ENCODE measurements around the gene DOCK11. TPM values are rescaled to one million over a fixed set of nuclear protein-coding genes. Genes with fewer than 3 reads are reported as not detected.

The DOCK11 gene
- total and polyA plus RNA-seq, 2 donors (not counting 1 experiment from before 2014, with no cell fraction given): 31.0 to 83.5 TPM

DNA sequence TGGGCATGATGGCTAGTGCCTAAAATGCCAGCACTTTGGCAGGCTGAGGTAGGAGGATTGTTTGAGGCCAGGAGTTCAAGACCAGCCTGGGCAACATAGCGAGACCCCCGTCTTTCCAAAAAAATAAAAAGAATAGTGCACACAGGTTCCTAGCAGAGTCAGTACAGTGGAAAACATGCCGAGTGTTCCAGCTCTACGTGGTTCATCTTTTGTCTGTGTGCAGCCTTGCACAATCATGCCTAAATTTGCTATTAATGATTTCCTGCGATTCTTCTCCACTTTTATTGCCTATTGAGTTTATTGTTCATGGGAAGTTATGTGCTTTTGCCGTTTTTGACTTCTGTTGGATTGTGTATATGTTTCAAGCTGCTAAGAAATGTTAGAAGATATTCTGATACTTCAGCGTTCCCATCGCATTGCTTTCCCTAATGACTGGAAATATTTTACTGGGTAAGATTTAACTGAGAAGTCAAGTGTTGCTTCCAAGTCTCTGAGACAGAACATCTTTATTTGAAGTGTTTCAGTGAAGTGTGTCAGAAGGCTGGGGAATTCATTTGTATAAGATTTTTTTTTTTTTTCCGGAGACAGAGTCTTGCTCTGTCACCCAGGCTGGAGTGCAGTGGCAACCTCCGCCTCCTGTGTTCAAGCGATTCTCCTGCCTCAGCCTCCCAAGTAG lies 11.3 kb downstream of the DOCK11 start:
- ATAC-seq (ENCODE audit: low read depth) (no peak), DNase-seq (no peak)
- no peak overlapping the region for H3K9ac ChIP-seq (ENCODE audit: low read length)
- no peak for TF ChIP-seq EZH2 (IDR thresholded peaks at IDR 0.05; ENCODE audit: borderline replicate concordance, insufficient read depth, low read depth, low read length, poor library complexity, severe bottlenecking)
- TF ChIP-seq, protein P1, sequence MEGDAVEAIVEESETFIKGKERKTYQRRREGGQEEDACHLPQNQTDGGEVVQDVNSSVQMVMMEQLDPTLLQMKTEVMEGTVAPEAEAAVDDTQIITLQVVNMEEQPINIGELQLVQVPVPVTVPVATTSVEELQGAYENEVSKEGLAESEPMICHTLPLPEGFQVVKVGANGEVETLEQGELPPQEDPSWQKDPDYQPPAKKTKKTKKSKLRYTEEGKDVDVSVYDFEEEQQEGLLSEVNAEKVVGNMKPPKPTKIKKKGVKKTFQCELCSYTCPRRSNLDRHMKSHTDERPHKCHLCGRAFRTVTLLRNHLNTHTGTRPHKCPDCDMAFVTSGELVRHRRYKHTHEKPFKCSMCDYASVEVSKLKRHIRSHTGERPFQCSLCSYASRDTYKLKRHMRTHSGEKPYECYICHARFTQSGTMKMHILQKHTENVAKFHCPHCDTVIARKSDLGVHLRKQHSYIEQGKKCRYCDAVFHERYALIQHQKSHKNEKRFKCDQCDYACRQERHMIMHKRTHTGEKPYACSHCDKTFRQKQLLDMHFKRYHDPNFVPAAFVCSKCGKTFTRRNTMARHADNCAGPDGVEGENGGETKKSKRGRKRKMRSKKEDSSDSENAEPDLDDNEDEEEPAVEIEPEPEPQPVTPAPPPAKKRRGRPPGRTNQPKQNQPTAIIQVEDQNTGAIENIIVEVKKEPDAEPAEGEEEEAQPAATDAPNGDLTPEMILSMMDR (IDR thresholded peaks at IDR 0.05): no peak
- CTCF ChIA-PET: no interaction called here
- peaks cover 23 to 55% of the 10 kb centered on the region in 2 donors for H3K4me1 ChIP-seq (ENCODE audit: control insufficient read depth in 2 of 2, insufficient read depth in 2 of 2, low read length in 2 of 2)
- peaks cover 2 to 29% of the 10 kb centered on the region in 2 experiments for H3K36me3 ChIP-seq (replicated peaks in 1 of 2; ENCODE audit: control extremely low read depth in 1 of 2, control insufficient read depth in 1 of 2, extremely low read depth in 1 of 2, insufficient read depth in 2 of 2, low read length in 1 of 2)
- H3K27me3 ChIP-seq (replicated peaks in 1 of 4; ENCODE audit: control extremely low read depth in 1 of 4, control insufficient read depth in 3 of 4, insufficient read depth in 4 of 4, low read length in 3 of 4): no peaks in the 10 kb centered on the region
- H3K4me2 ChIP-seq (replicated peaks; ENCODE audit: low read depth, low read length, poor library complexity, severe bottlenecking): no peak overlapping the region
- H3K4me3 ChIP-seq (ENCODE audit: control extremely low read depth in 1 of 5, extremely low read depth in 1 of 5, insufficient read depth in 1 of 5, low read depth in 2 of 5, low read length in 4 of 5): no peak overlapping the region
- 93% methylated on average over 3 of the region's 11 CpGs for WGBS (ENCODE audit: insufficient coverage)
- no peak overlapping the region for H2AFZ ChIP-seq (ENCODE audit: insufficient read depth, low read depth, low read length, poor library complexity, severe bottlenecking)
- peak overlapping the region; percentile 46 for H3K4me3 Mint-ChIP-seq
- peaks cover 99% of the 10 kb centered on the region for H3K79me2 ChIP-seq (ENCODE audit: control insufficient read depth, insufficient read depth, low read length)
- H3K9me3 ChIP-seq (ENCODE audit: control extremely low read depth in 1 of 3, control insufficient read depth in 2 of 3, insufficient read depth in 1 of 3, low read length in 2 of 3): peaks cover 0 to 5% (median 0%) of the 10 kb centered on the region in 3 donors
- intact Hi-C loops (cut with micrococcal nuclease): no loop called here
- peak overlapping the region; percentile 57 for H3K27ac Mint-ChIP-seq
- no peaks in the 10 kb centered on the region for H3K9me3 Mint-ChIP-seq (ENCODE audit: insufficient read depth)
- POLR2A ChIA-PET: interaction anchor here (3.0 kb wide), 1 partner anchor 10 kb away, joined by 11 read pairs; no protein-coding TSS in a partner anchor
- H3K27ac ChIP-seq (ENCODE audit: low read length in 2 of 2): peak overlapping the region in 1 of 2 donors; percentile 18
- no peaks in the 10 kb centered on the region for H3K27me3 Mint-ChIP-seq
- H3K4me1 Mint-ChIP-seq: peaks cover 68% of the 10 kb centered on the region
- H4K20me1 ChIP-seq (ENCODE audit: control insufficient read depth, insufficient read depth, low read length, poor library complexity, severe bottlenecking): peaks cover 21% of the 10 kb centered on the region

DNA sequence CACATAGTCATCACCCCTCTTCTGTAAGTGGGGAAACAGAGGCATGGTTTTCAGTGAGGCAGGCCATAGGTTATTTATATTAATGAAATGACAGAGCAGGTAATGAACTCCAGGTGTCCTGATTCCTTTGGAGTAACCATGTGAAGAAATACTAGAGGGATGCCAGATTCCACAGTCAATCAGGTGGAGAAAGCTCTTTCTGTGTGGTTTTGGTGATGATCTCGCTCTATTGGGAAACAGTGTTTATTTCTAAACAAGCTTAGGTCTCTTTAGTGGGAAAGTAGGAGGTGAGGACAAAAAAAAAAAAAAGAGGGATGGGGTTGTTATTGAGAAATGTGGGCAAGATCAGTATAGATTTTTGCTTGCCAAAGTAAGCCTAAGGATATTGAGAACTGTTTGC lies 12.2 kb downstream of the DOCK11 start:
- H4K20me1 ChIP-seq (ENCODE audit: control insufficient read depth, insufficient read depth, low read length, poor library complexity, severe bottlenecking): peaks cover 22% of the 10 kb centered on the region
- H3K9ac ChIP-seq (ENCODE audit: low read length): no peak overlapping the region
- H3K27ac ChIP-seq (ENCODE audit: low read length in 2 of 2): no peak overlapping the region
- CTCF ChIA-PET: no interaction called here
- no CpG with 5 or more reads among the region's 1 CpG for WGBS (ENCODE audit: insufficient coverage)
- ATAC-seq (ENCODE audit: low read depth) (no peak), DNase-seq (no peak)
- peaks cover 99% of the 10 kb centered on the region for H3K79me2 ChIP-seq (ENCODE audit: control insufficient read depth, insufficient read depth, low read length)
- no peaks in the 10 kb centered on the region for H3K9me3 Mint-ChIP-seq (ENCODE audit: insufficient read depth)
- no peak overlapping the region for H3K4me2 ChIP-seq (replicated peaks; ENCODE audit: low read depth, low read length, poor library complexity, severe bottlenecking)
- H3K27me3 Mint-ChIP-seq: no peaks in the 10 kb centered on the region
- no peak overlapping the region for H2AFZ ChIP-seq (ENCODE audit: insufficient read depth, low read depth, low read length, poor library complexity, severe bottlenecking)
- peak overlapping the region; percentile 64 for H3K27ac Mint-ChIP-seq
- TF ChIP-seq EZH2 (IDR thresholded peaks at IDR 0.05; ENCODE audit: borderline replicate concordance, insufficient read depth, low read depth, low read length, poor library complexity, severe bottlenecking): no peak
- TF ChIP-seq, protein P1 (IDR thresholded peaks at IDR 0.05): no peak
- H3K4me1 ChIP-seq (ENCODE audit: control insufficient read depth in 2 of 2, insufficient read depth in 2 of 2, low read length in 2 of 2): peaks cover 15 to 50% of the 10 kb centered on the region in 2 donors
- no peak overlapping the region for H3K4me3 Mint-ChIP-seq
- peaks cover 2 to 27% of the 10 kb centered on the region in 2 experiments for H3K36me3 ChIP-seq (replicated peaks in 1 of 2; ENCODE audit: control extremely low read depth in 1 of 2, control insufficient read depth in 1 of 2, extremely low read depth in 1 of 2, insufficient read depth in 2 of 2, low read length in 1 of 2)
- peaks cover 66% of the 10 kb centered on the region for H3K4me1 Mint-ChIP-seq
- H3K9me3 ChIP-seq (ENCODE audit: control extremely low read depth in 1 of 3, control insufficient read depth in 2 of 3, insufficient read depth in 1 of 3, low read length in 2 of 3): peaks cover 0 to 5% (median 0%) of the 10 kb centered on the region in 3 donors
- H3K27me3 ChIP-seq (replicated peaks in 1 of 4; ENCODE audit: control extremely low read depth in 1 of 4, control insufficient read depth in 3 of 4, insufficient read depth in 4 of 4, low read length in 3 of 4): no peaks in the 10 kb centered on the region
- intact Hi-C loops (cut with micrococcal nuclease): no loop called here
- POLR2A ChIA-PET: interaction anchor here (0.7 to 3.0 kb wide), 2 partner anchors 11 to 14 kb away, joined by 4 to 11 read pairs; no protein-coding TSS in a partner anchor
- no peak overlapping the region for H3K4me3 ChIP-seq (ENCODE audit: control extremely low read depth in 1 of 5, extremely low read depth in 1 of 5, insufficient read depth in 1 of 5, low read depth in 2 of 5, low read length in 4 of 5)
